DND-41 (cell line): ENCODE results near the gene PTPMT1.

Source experiments
- ATAC-seq: fragments of 200-7000 bp; cut with Tn5 transposase; 3 replicates; pipeline ENCODE4 v1.9.1; 2021; ENCODE audit warnings: low read depth; ENCODE audit not compliant: insufficient read depth
- DNase-seq: peaks from one replicate; pipeline ENCODE4 v3.0.0-alpha.2; 2020
- H2AFZ ChIP-seq: 2 replicates; pipeline ENCODE4 v1.6.0; 2012; ENCODE audit warnings: low read depth, low read length
- H3K27ac ChIP-seq: 2 replicates; pipeline ENCODE4 v1.5.1; 2012; ENCODE audit warnings: low read length, inconsistent platforms
- H3K27me3 ChIP-seq: fragments of 200-600 bp; sonication (generic); 2 replicates; pipeline ENCODE4 v1.6.0; 2012; ENCODE audit warnings: low read length, mild to moderate bottlenecking, inconsistent platforms; ENCODE audit not compliant: insufficient read depth, poor library complexity
- H3K36me3 ChIP-seq: 2 replicates; pipeline ENCODE4 v1.5.1; 2012; ENCODE audit warnings: low read length, inconsistent platforms; ENCODE audit not compliant: insufficient read depth
- H3K4me1 ChIP-seq: 2 replicates; pipeline ENCODE4 v1.5.1; 2012; ENCODE audit warnings: mild to moderate bottlenecking, low read length; ENCODE audit not compliant: insufficient read depth
- H3K4me2 ChIP-seq: 2 replicates; pipeline ENCODE4 v1.6.0; 2012; ENCODE audit warnings: mild to moderate bottlenecking, moderate library complexity, low read length, inconsistent platforms; ENCODE audit not compliant: insufficient read depth
- H3K4me3 ChIP-seq, 2 experiments: fragments of 200-600 bp in 1 of 2; shearing (Covaris generic) in 1 of 2; 2 replicates each; pipeline ENCODE4 v1.5.1; 2012 to 2016; ENCODE audit warnings: inconsistent platforms in 2 of 2, low read length in 2 of 2, mild to moderate bottlenecking in 2 of 2, low read depth in 1 of 2, moderate library complexity in 1 of 2
- H3K79me2 ChIP-seq: 2 replicates; pipeline ENCODE4 v1.6.0; 2012; ENCODE audit warnings: low read length, inconsistent platforms; ENCODE audit not compliant: insufficient read depth
- H3K9ac ChIP-seq: 2 replicates; pipeline ENCODE4 v1.6.0; 2012; ENCODE audit warnings: low read depth, mild to moderate bottlenecking, inconsistent platforms, low read length, moderate library complexity
- H3K9me3 ChIP-seq: 2 replicates; pipeline ENCODE4 v1.5.1; 2012; ENCODE audit warnings: low read length, moderate library complexity, mild to moderate bottlenecking, inconsistent platforms; ENCODE audit not compliant: insufficient read depth, severe bottlenecking
- H4K20me1 ChIP-seq: 2 replicates; pipeline ENCODE4 v1.6.0; 2012; ENCODE audit warnings: low read length; ENCODE audit not compliant: insufficient read depth
- EZH2 ChIP-seq: IDR thresholded peaks from 3 replicates; pipeline ENCODE4 v1.6.1; 2012; ENCODE audit warnings: borderline replicate concordance, low read depth, mild to moderate bottlenecking, moderate library complexity, low read length, inconsistent platforms; ENCODE audit not compliant: severe bottlenecking
- TF ChIP-seq, protein P1 (sequence below): IDR thresholded peaks from 2 replicates; pipeline ENCODE4 v1.5.1; 2012; ENCODE audit warnings: borderline replicate concordance, low read length, moderate library complexity, mild to moderate bottlenecking; ENCODE audit not compliant: poor library complexity, severe bottlenecking; ENCODE audit errors: extremely low read depth

The PTPMT1 gene

DNA sequence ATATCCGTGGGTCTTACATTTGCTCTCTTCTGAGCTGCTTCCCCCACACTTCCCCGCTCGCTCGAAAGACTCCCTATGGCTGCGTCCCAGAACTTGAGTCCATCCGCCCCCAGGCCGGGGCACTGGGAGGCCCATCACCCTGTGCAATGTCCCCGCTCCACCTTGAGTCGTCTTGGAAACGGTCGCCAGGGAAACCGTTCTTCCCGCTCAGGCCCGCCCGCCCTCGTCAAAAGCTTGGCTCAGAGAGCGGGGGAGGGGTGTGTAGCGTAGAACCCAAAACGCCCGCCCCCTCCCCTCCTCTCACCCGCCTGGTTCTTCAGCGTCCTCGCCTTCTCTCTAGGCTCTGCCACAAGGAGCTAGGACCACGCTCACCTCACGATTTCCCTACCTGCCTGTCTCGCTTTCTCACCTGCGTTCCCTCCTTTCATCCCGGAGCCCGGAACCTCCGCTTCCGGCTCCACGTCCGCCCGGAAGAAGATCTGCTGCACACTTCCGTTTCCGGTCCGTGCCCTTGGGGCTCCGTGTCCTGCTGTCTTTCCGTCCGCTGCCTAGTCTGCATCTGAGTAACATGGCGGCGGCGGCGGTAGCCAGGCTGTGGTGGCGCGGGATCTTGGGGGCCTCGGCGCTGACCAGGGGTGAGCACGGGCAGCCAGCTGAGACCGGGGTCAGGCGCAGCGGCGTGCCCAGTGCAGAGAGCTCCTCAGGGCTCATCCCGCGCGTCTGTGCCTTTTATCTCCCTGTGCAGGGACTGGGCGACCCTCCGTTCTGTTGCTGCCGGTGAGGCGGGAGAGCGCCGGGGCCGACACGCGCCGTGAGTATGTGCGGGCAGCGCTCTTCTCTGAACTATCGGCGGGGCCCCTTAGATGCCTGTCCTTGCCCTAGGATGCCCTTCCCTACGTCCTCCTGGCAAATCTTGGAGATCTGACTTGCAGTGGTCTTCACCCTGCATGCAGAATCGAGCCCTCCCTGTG lies 13.4 kb downstream of the PTPMT1 start, which contains the start of the genes KBTBD4 and NDUFS3:
KBTBD4 (minus strand) TSS at position 447 of the 971 bp plus-strand sequence; CDS start at position 428, 19 bp downstream.
NDUFS3 (plus strand) TSS at position 551 of the 971 bp plus-strand sequence; CDS start at position 569, 18 bp downstream.
- Histone ChIP-seq H2AFZ (peak within 1 kb of the TSS; percentile 97), H3K9me3 (no peaks in the 10 kb centered on the region), H4K20me1 (peaks cover 7% of the 10 kb centered on the region; the same call in 1 of the 2 replicates), H3K4me2 (peak within 1 kb of the TSS; percentile 97), H3K27me3 (no peaks in the 10 kb centered on the region), H3K9ac (peak within 1 kb of the TSS; percentile 89), H3K27ac (peak within 1 kb of the TSS; percentile 96), H3K4me3 (peak within 1 kb of the TSS; percentile 89 to 95), H3K4me1 (peaks cover 42% of the 10 kb centered on the region), H3K36me3 (peaks cover 78% of the 10 kb centered on the region), H3K79me2 (peaks cover 65% of the 10 kb centered on the region)
- TF ChIP-seq EZH2 = no peak
- TF ChIP-seq, protein P1, sequence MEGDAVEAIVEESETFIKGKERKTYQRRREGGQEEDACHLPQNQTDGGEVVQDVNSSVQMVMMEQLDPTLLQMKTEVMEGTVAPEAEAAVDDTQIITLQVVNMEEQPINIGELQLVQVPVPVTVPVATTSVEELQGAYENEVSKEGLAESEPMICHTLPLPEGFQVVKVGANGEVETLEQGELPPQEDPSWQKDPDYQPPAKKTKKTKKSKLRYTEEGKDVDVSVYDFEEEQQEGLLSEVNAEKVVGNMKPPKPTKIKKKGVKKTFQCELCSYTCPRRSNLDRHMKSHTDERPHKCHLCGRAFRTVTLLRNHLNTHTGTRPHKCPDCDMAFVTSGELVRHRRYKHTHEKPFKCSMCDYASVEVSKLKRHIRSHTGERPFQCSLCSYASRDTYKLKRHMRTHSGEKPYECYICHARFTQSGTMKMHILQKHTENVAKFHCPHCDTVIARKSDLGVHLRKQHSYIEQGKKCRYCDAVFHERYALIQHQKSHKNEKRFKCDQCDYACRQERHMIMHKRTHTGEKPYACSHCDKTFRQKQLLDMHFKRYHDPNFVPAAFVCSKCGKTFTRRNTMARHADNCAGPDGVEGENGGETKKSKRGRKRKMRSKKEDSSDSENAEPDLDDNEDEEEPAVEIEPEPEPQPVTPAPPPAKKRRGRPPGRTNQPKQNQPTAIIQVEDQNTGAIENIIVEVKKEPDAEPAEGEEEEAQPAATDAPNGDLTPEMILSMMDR = no peak
- DNase-seq (peak; percentile 88), ATAC-seq (peak; percentile 92)

DNA sequence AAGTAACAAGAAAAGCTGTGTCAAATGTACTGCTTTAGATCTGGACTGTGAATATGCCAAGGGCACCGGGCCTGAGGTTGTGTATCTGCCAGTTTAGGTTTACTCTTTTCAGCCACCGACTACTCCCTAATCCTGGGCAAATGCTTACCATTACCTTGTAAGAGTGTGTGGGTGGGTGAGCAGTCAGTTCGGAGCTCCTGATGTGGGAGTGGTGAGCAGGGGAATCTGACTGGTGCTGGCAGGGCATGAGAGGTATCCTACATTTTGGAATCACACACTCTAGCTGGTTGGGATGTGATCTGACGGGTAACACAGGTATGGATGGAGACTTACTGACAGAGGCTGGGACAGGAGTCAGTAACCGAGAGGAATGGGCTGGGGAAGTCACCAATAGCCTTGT lies 18.4 kb downstream of the PTPMT1 start:
- no peaks in the 10 kb centered on the region for H3K9me3 ChIP-seq
- no peak for DNase-seq
- H3K27ac ChIP-seq = no peak overlapping the region
- peaks cover 25% of the 10 kb centered on the region for H3K4me1 ChIP-seq
- peaks cover 30% of the 10 kb centered on the region for H3K79me2 ChIP-seq
- H3K27me3 ChIP-seq = no peaks in the 10 kb centered on the region
- H3K4me3 ChIP-seq = no peak overlapping the region
- no peak overlapping the region for H3K4me2 ChIP-seq
- no peak for ATAC-seq
- H3K36me3 ChIP-seq = peaks cover 61% of the 10 kb centered on the region
- no peak overlapping the region for H2AFZ ChIP-seq
- peaks cover 8% of the 10 kb centered on the region; the same call in 1 of the 2 replicates for H4K20me1 ChIP-seq
- no peak overlapping the region for H3K9ac ChIP-seq
- TF ChIP-seq, protein P1 = no peak
- no peak for TF ChIP-seq EZH2

DNA sequence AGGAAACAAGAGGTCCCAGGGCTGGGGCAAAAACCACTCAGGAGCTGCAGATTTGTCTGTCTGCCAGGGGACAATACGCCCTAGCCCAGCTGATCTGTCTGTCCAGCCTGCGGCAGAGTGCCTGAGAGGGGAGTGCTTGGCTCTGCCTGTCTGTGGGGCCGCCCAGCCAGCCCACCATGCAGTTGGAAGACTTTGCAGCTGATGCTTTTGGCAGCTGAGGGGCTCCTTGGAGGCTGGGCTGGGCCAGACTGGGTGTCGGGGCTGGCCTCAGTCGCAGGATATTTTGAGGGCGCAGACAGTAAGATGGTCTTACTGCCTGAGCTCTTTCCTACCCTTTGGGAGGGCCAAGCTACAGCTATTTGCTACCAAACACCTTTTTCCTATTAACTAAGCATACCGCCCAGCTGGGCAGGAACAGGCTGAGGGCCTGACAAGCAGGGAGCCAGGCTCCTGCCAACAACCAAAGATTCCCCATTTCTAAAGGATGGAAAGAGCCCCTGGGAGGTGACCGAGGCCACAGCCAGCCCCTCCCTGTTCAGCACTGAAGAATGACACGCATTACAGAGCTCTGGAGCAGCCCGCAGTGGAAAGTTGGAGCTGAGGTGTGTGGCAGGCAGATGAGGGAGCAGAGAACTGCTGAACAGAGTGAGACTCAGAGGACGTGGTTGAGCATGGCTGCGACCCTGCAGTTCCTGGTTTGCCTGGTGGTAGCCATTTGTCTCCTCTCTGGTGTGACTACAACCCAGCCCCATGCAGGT lies 20.9 kb downstream of the PTPMT1 start, which contains the start of gene FAM180B:
FAM180B (plus strand) TSS at position 581 of the 758 bp plus-strand sequence; CDS start at position 672, 91 bp downstream.
- Histone ChIP-seq H3K79me2 (peaks cover 8% of the 10 kb centered on the region; the same call in 1 of the 2 replicates), H3K4me2 (no peak within 1 kb of the TSS), H3K9me3 (no peaks in the 10 kb centered on the region), H3K27me3 (no peaks in the 10 kb centered on the region), H2AFZ (no peak within 1 kb of the TSS), H3K4me1 (0 out of 2 replicates have a peak, but pooled peaks cover 10% of the 10 kb centered on the region), H3K9ac (no peak within 1 kb of the TSS), H4K20me1 (peaks cover 8% of the 10 kb centered on the region; the same call in 1 of the 2 replicates), H3K36me3 (peaks cover 41% of the 10 kb centered on the region), H3K27ac (no peak within 1 kb of the TSS), H3K4me3 (no peak within 1 kb of the TSS)
- ATAC-seq = peak; percentile 27; the same call in 1 of the 3 replicates
- TF ChIP-seq, protein P1 = no peak
- no peak for TF ChIP-seq EZH2
- DNase-seq = no peak
